HUES48 (cell line): ENCODE results near the gene R3HDM4.
"Not testable (repeated sequence)": the region's sequence is repeated elsewhere in the genome, so short reads cannot be mapped to it uniquely, and the experiment has no call there.

Experiments used
- H3K27ac ChIP-seq: one replicate; pipeline ENCODE4 v1.7.0; 2013; ENCODE audit warnings: low read depth, low read length, inconsistent platforms
- H3K27me3 ChIP-seq: 2 replicates; pipeline ENCODE4 v1.6.1; 2013; ENCODE audit warnings: mild to moderate bottlenecking, low read length; ENCODE audit not compliant: control insufficient read depth, insufficient read depth
- H3K36me3 ChIP-seq: 2 replicates; pipeline ENCODE4 v1.6.1; 2013; ENCODE audit warnings: low read length; ENCODE audit not compliant: control insufficient read depth, insufficient read depth
- H3K4me1 ChIP-seq: 2 replicates; pipeline ENCODE4 v1.6.1; 2013; ENCODE audit warnings: mild to moderate bottlenecking, low read length; ENCODE audit not compliant: control insufficient read depth, insufficient read depth
- H3K4me3 ChIP-seq: 2 replicates; pipeline ENCODE4 v1.5.1; 2013; ENCODE audit warnings: mild to moderate bottlenecking, low read depth, low read length
- H3K9ac ChIP-seq: 2 replicates; pipeline ENCODE4 v1.6.1; 2013; ENCODE audit warnings: mild to moderate bottlenecking, low read depth, low read length, moderate library complexity
- H3K9me3 ChIP-seq: 2 replicates; pipeline ENCODE4 v1.6.1; 2013; ENCODE audit warnings: low read length; ENCODE audit not compliant: control insufficient read depth, insufficient read depth

R3HDM4 gene

GRCh38 chr19:896434-896833, 16.6 kb downstream of the R3HDM4 start:
- Histone ChIP-seq H3K4me1 (no peaks in the 10 kb centered on the region), H3K9ac (no peak overlapping the region), H3K27me3 (no peaks in the 10 kb centered on the region), H3K27ac (no peak overlapping the region), H3K36me3 (peaks cover 13% of the 10 kb centered on the region; the same call in 1 of the 2 replicates), H3K4me3 (no peak overlapping the region), H3K9me3 (no peaks in the 10 kb centered on the region)

- Histone ChIP-seq H3K4me3 (peak within 1 kb of the TSS; percentile 93), H3K36me3 (peaks cover 29% of the 10 kb centered on the region), H3K27me3 (no peaks in the 10 kb centered on the region), H3K27ac (peak within 1 kb of the TSS; percentile 93), H3K9ac (peak within 1 kb of the TSS; percentile 73), H3K9me3 (no peaks in the 10 kb centered on the region), H3K4me1 (no peaks in the 10 kb centered on the region)
Observed at GRCh38 chr19:892894-893689, 19.9 kb downstream of the R3HDM4 start, which contains the start of the genes MED16 and RNU6-9. Gene MED16 (minus strand): TSS chr19:893187. CDS start chr19:891131, 2,056 bp downstream. Gene RNU6-9 (plus strand): TSS chr19:893484.

GRCh38 chr19:892243-892893, 20.7 kb downstream of the R3HDM4 start:
- peak overlapping the region; percentile 93 for H3K4me3 ChIP-seq
- H3K27ac ChIP-seq: peak overlapping the region; percentile 93
- peaks cover 29% of the 10 kb centered on the region for H3K36me3 ChIP-seq
- H3K9ac ChIP-seq: no peak overlapping the region
- no peaks in the 10 kb centered on the region for H3K9me3 ChIP-seq
- no peaks in the 10 kb centered on the region for H3K4me1 ChIP-seq
- H3K27me3 ChIP-seq: no peaks in the 10 kb centered on the region

- H3K36me3 ChIP-seq: peaks cover 28% of the 10 kb centered on the region
- not testable (repeated sequence) for H3K4me1 ChIP-seq, H3K9me3 ChIP-seq, H3K27ac ChIP-seq, H3K27me3 ChIP-seq, H3K9ac ChIP-seq
- peak overlapping the region; percentile 93; the same call in 1 of the 2 replicates for H3K4me3 ChIP-seq
Observed at GRCh38 chr19:891421-892200, 21.4 kb downstream of the R3HDM4 start.

- Histone ChIP-seq H3K9ac (no peak overlapping the region), H3K4me1 (no peaks in the 10 kb centered on the region), H3K36me3 (peaks cover 33% of the 10 kb centered on the region), H3K9me3 (no peaks in the 10 kb centered on the region), H3K27ac (no peak overlapping the region), H3K27me3 (no peaks in the 10 kb centered on the region), H3K4me3 (no peak overlapping the region)
Observed at GRCh38 chr19:890831-891230, 22.2 kb downstream of the R3HDM4 start.

GRCh38 chr19:889662-890295, 23.2 kb downstream of the R3HDM4 start:
- H3K9ac ChIP-seq: no peak overlapping the region
- peaks cover 41% of the 10 kb centered on the region for H3K36me3 ChIP-seq
- no peaks in the 10 kb centered on the region for H3K9me3 ChIP-seq
- H3K27ac ChIP-seq: no peak overlapping the region
- no peaks in the 10 kb centered on the region for H3K4me1 ChIP-seq
- H3K27me3 ChIP-seq: no peaks in the 10 kb centered on the region
- H3K4me3 ChIP-seq: no peak overlapping the region

GRCh38 chr19:888581-889385, 24.2 kb downstream of the R3HDM4 start:
- Histone ChIP-seq H3K27me3 (no peaks in the 10 kb centered on the region), H3K9ac (no peak overlapping the region), H3K27ac (no peak overlapping the region), H3K9me3 (no peaks in the 10 kb centered on the region), H3K4me3 (no peak overlapping the region), H3K36me3 (peaks cover 46% of the 10 kb centered on the region), H3K4me1 (no peaks in the 10 kb centered on the region)

GRCh38 chr19:887599-887998, 25.4 kb downstream of the R3HDM4 start:
- Histone ChIP-seq H3K9ac (no peak overlapping the region), H3K36me3 (peaks cover 54% of the 10 kb centered on the region), H3K4me1 (no peaks in the 10 kb centered on the region), H3K4me3 (no peak overlapping the region), H3K27ac (no peak overlapping the region), H3K27me3 (no peaks in the 10 kb centered on the region), H3K9me3 (no peaks in the 10 kb centered on the region)

GRCh38 chr19:887072-887471, 25.9 kb downstream of the R3HDM4 start:
- Histone ChIP-seq H3K27ac (no peak overlapping the region), H3K9ac (no peak overlapping the region), H3K9me3 (no peaks in the 10 kb centered on the region), H3K4me3 (no peak overlapping the region), H3K27me3 (no peaks in the 10 kb centered on the region), H3K4me1 (no peaks in the 10 kb centered on the region), H3K36me3 (peaks cover 58% of the 10 kb centered on the region)
